NCI-H1930 (cell line): ENCODE measurements around the gene TMEM115.

Experiments used
- DNase-seq, 2 experiments: peaks; one replicate each; lab custom pipeline; 2025; lab: John Stamatoyannopoulos, UW

The TMEM115 gene

GRCh38 chr3:50353245-50354004 is 5.9 kb downstream of the TMEM115 start:
- DNase-seq, result no peak

GRCh38 chr3:50352781-50353180 is 6.5 kb downstream of the TMEM115 start:
- no peak for DNase-seq

DNA sequence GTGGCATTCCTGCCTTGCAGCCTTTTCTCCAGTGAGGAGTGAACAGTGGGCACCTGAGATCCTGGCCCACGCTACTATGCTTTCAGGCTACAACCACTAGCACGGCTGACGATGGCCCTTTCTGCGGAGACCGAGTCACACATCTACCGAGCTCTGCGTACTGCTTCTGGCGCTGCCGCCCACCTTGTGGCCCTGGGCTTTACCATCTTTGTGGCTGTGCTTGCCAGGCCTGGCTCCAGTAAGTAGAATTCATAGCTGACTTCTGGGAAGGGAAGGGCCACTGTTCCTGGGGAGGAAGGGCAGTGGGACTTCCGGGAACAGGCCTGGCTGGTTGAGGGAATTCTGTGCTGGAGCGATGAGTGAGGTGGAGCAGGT is 8.0 kb downstream of the TMEM115 start:
- no peak for DNase-seq

DNA sequence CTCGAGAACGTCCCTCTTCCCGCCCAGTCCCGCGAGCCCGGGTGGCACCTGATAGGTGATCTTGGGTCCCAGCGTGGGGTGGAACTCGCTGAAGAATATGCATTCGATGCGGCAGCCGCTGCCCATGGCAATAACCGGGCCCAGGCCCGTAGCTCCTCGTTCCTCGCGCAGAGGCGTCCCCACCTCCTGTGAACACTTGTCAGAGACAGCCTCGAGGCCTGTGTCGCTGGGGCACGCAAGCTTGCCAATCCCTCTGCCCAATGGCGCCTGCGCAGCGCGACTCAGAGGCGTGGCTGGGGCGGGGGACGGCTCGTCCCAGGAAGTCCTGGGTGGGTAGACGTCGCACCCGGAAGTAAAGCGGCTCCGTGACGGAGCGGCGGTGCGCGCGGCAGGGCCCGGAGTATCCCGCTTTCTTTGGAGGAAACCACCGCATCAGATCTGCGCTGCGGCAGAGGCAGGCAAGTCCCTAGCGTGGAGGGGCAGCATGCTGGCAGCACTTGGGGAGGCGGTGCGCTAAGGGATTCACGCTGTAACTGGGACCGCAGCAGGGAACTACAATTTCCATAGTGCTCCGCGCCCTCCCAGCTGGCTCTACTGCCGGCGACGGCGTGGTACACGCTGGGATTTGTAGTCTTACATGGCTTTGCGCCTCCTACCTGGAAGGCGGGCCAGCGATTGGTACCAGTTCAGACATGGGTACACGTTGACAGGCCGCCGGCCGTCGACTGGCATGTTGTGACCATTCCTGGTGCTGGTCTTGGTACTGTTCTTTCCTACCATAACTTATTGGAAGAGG is 8.6 kb downstream of the TMEM115 start, which contains the start of the genes CYB561D2 and NPRL2:
TSS of gene CYB561D2 (plus strand) at position 336 of the 796 bp plus-strand sequence. CDS start 572 bp downstream, outside the sequence.
TSS of gene NPRL2 (minus strand) at position 249 of the 796 bp plus-strand sequence. CDS start at position 126, 123 bp downstream.
- DNase-seq, result peak; percentile 77 to 84

DNA sequence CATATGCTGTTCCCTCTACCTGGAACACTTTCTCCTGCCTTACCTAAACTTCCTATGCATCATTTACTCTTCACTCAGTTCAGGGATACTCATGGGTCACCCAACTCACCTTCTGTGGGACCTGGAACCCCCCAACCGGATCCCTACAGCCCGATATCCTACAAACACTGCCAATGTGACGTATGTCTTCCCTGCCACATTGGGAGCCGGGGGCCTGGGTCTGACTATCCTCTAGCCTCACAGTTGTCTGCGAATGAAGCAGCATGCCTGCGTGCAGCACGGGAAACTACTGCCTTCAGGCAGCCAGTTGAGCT is 9.2 kb downstream of the TMEM115 start:
- no peak for DNase-seq

GRCh38 chr3:50347187-50347813 is 12.0 kb downstream of the TMEM115 start:
- DNase-seq, result peak in 1 of 2 experiments; percentile 29

GRCh38 chr3:50345586-50346234 is 13.6 kb downstream of the TMEM115 start, which contains the start of gene ZMYND10:
Gene ZMYND10 (minus strand): TSS chr3:50345732. CDS start chr3:50345579, 153 bp downstream.
- peak in 1 of 2 experiments; percentile 48 for DNase-seq

DNA sequence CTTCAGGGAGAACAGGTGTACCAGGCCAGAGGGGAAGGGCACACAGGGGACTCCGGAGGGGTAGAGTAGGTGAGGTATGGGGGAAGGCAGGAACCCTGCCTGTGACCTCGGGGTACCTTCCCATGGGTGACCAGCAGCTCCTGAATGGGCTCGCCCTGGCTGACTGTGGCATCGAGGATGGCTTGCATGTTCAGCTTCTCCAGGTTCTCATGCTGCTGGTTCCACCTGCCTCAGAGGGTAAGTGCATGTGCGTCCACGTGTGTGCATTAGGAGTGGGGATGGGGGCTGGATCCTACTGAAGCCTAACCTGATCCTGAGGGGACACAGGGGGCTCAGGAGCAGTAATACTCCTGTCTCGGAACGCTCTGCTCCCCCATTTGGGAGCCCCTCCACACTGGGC is 14.3 kb downstream of the TMEM115 start:
- DNase-seq, result no peak

DNA sequence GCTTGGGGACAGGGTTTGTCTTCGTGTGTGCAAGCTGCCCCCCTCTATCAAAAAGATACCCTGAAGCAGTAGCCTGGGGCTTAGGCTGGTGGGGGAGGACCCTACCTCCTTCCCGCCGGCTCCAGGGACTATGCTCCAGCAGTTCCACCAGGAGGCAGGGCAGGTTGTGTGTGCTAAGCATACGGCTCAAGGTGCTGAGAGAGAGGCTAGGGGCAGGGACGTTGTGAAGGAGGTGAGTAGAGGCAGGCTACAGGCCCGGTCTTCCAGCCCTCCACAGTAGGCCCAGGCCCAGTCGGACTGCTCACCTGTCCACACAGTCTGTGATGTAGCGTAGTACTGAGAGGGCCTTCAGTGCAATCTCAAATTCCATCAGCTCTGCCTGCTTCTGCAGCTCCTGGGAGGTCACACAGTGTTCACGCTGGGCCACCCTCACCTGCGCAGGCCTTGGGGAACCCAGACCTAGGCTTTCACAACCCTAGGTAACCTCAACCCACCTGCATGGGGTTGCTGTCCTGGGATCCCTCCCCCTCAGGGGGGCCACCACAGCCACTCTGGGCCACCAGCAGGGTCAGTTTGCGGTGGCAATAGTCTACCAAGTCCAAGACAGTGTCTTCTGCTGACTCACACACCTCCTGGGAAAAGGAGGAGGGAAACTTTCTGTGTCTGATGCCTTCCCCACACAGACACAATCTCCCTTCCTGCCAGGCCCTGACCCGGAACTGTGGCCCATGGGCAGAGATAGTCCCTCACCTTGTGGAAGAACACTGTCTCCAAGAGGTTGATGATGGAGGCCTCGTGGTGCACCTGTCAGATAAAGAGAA is 16.3 kb downstream of the TMEM115 start:
- DNase-seq, result no peak

DNA sequence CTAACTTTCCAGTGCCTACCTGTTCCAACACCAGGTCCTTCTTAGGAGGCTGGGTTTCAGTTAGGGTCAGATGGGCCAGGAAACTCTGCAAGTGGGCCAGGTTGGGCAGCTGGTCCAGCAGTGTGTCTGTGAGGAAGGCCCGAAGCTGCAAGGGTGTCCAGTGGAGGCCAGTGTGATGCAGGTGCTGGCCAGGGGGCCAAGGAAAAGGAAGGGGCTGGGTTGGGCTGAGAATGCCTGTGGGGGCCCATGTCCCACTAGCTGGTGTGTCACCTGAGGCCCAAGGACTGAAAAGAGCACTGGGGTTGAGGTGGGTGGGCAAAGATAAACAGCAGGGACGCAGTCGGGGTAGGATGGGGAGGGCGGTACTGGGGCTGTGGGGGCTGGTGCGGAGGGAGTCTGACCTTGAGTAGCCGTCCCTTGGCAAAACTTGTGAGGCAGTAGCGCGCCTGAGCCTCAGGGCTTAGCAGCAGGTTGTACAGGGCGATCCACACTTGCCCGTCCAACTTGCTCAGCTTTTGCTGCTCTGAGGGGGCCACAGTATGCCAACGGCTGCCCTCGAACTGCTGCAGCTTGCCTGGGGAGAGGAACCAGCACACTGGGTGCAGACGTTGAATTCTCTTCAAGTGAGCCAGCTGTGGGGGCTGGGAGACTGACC is 17.2 kb downstream of the TMEM115 start:
- DNase-seq, result no peak

DNA sequence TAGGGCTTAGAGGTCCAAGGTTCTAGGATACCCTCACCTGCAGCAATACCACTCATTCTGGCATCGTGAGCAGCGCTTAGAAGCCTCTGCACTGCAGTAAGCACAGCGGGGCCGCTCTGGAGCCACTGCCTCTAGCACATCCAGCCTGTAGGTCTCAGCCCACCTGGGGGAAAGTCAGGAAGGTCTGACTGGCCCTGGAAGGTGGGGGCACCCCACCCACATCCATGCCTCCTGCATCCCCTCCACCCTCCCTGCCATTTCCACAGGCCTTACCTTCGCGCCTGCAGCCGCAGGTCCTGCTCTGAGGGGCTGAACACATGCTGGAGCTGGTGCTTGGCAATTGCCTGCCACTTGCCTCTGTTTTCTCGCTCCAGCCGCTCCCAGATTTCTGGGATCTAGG is 17.8 kb downstream of the TMEM115 start:
- no peak for DNase-seq

GRCh38 chr3:50340448-50341329 is 18.6 kb downstream of the TMEM115 start, which contains the start of gene RASSF1:
Gene RASSF1 (minus strand): TSS chr3:50340836. CDS start chr3:50340805, 31 bp downstream.
- no peak for DNase-seq

DNA sequence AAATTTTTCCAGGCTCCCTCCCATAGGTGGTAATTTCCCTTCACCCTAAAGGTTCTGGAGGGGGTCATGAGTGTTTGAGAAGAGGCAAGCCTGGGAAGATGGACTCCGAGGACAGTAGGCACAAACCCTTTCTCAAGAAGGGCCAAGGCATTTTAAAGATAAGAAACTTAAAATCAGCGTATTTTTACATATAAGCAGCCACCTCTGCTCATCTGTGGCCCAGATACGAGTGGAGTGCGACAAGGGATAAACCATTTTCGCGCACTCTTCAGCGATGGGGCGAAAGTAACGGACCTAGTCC is 19.2 kb downstream of the TMEM115 start:
- DNase-seq, result no peak

- DNase-seq, result no peak
These were observed 19.7 kb downstream of the TMEM115 start for GRCh38 chr3:50339485-50340146.

GRCh38 chr3:50338965-50339364 is 20.4 kb downstream of the TMEM115 start:
- no peak for DNase-seq

GRCh38 chr3:50337175-50337861 is 22.0 kb downstream of the TMEM115 start:
- DNase-seq, result peak; percentile 93 to 95

GRCh38 chr3:50336452-50337174 is 22.7 kb downstream of the TMEM115 start:
- no peak for DNase-seq
